Measurements from ENCODE around the gene ASNSD1. TPM values are rescaled to one million over a fixed set of nuclear protein-coding genes. Genes with fewer than 3 reads are reported as not detected.

The ASNSD1 gene
- total and polyA plus RNA-seq, 2 of the 13 experiments (the other 11 are each of a cell fraction or from before 2014, with no cell fraction given) = 35.1 to 96.6 TPM

GRCh38 chr2:189635353-189635752 lies 25.9 kb upstream of the ASNSD1 start:
- ChIA-PET POLR2A (no interaction called here), CTCF (ENCODE audit: low intra/inter-chr PET ratio, low total read pairs) (no interaction called here)
- no peak for FAIRE-seq
- 10% methylated on average over 2 of the region's 2 CpGs for WGBS (ENCODE audit: low lambda C conversion rate)
- no peaks in the 10 kb centered on the region for H3K9me3 ChIP-seq (ENCODE audit: low read length)
- H4K20me1 ChIP-seq (ENCODE audit: insufficient read depth, low read length) = no peaks in the 10 kb centered on the region
- intact Hi-C loops (cut with micrococcal nuclease; ENCODE audit: unreplicated experiment) (no loop called here), in situ Hi-C loops (cut with HindIII; ENCODE audit: extremely low pct_ligation_motif_present, low pct_unique_long_range_greater_than_20kb) (no loop called here)
- no peaks in the 10 kb centered on the region for H3K27me3 ChIP-seq (ENCODE audit: control insufficient read depth in 1 of 2, insufficient read depth in 2 of 2, low read length in 2 of 2)
- no peak overlapping the region for H3K9ac ChIP-seq (ENCODE audit: insufficient read depth, low read depth, low read length)
- BruUV-seq (replicated peaks) = no TSS peak
- no peak overlapping the region for H3K4me3 ChIP-seq (replicated peaks in 1 of 3; ENCODE audit: insufficient read depth in 1 of 3, low read depth in 2 of 3, low read length in 3 of 3)
- no peak for DNase-seq (ENCODE audit: low spot score)
- TF ChIP-seq TEAD3 (CRISPR knock-in tag; optimal IDR thresholded peaks at IDR 0.05; ENCODE audit: borderline replicate concordance) (no peak), RBM39 (IDR thresholded peaks at IDR 0.05; ENCODE audit: low read depth, low read length, poor library complexity, severe bottlenecking) (no peak), MIXL1 (CRISPR knock-in tag; IDR thresholded peaks at IDR 0.05) (no peak)
- TF ChIP-seq, protein P1, sequence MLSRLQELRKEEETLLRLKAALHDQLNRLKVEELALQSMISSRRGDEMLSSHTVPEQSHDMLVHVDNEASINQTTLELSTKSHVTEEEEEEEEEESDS (CRISPR knock-in tag; IDR thresholded peaks at IDR 0.05; ENCODE audit: borderline replicate concordance) = no peak
- H3K36me3 ChIP-seq (replicated peaks in 1 of 2; ENCODE audit: control insufficient read depth in 1 of 2, insufficient read depth in 2 of 2, low read length in 2 of 2) = no peaks in the 10 kb centered on the region
- no peak for ATAC-seq
- H2AFZ ChIP-seq (ENCODE audit: low read length) = no peak overlapping the region
- no peak overlapping the region for H3K27ac ChIP-seq (ENCODE audit: extremely low read length, insufficient read depth, low read length)
- no peak overlapping the region for H3K4me2 ChIP-seq (ENCODE audit: low read depth, low read length)
- no peaks in the 10 kb centered on the region for H3K79me2 ChIP-seq (ENCODE audit: insufficient read depth, low read length)
- no peaks in the 10 kb centered on the region for H3K4me1 ChIP-seq (ENCODE audit: insufficient read depth, low read length)

DNA sequence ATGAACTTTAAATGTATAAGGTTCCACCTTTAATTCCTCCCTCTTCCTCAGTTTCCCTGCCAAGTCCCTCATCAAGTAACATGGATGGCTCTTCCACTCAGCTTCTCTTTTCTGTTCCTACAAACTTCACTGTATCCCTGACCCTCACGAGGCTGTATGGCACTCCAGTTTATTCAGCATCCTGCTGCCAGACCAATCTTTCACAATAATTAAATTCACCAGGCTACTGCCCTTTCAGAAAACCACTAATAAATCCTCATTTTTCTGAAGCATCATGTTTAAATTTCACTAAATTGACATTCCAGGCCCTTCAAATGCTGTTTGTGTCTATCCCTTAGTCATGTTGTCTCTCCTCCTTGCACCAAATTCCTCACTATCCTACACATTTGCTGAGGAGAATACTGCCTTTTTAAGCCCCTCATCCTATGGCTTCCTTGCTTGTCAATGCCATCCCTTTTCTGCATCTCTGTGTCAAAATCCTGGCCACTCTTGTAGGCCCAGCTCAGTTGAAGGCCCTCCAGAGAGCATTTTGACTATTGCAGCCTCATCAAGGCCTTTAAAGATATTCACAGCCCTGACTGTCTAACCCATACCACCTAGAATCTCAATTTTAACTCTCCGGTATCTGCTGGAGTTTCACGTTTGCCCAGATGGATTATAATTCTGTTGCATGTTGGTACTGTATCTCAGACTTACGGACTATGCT lies 22.8 kb upstream of the ASNSD1 start:
- WGBS (ENCODE audit: low lambda C conversion rate) = 53% methylated on average over 4 of the region's 4 CpGs
- intact Hi-C loops (cut with micrococcal nuclease; ENCODE audit: unreplicated experiment) = no loop called here
- FAIRE-seq (no peak), ATAC-seq (peak; percentile 69), DNase-seq (ENCODE audit: low spot score) (no peak)
- in situ Hi-C loops (cut with HindIII; ENCODE audit: extremely low pct_ligation_motif_present, low pct_unique_long_range_greater_than_20kb) = no loop called here
- Histone ChIP-seq H4K20me1 (ENCODE audit: insufficient read depth, low read length) (no peaks in the 10 kb centered on the region), H3K79me2 (ENCODE audit: insufficient read depth, low read length) (no peaks in the 10 kb centered on the region), H3K27me3 (ENCODE audit: control insufficient read depth in 1 of 2, insufficient read depth in 2 of 2, low read length in 2 of 2) (no peaks in the 10 kb centered on the region), H3K27ac (ENCODE audit: extremely low read length, insufficient read depth, low read length) (no peak overlapping the region), H3K9ac (ENCODE audit: insufficient read depth, low read depth, low read length) (no peak overlapping the region), H2AFZ (ENCODE audit: low read length) (no peak overlapping the region), H3K4me3 (replicated peaks in 1 of 3; ENCODE audit: insufficient read depth in 1 of 3, low read depth in 2 of 3, low read length in 3 of 3) (no peak overlapping the region), H3K9me3 (ENCODE audit: low read length) (no peaks in the 10 kb centered on the region), H3K4me1 (ENCODE audit: insufficient read depth, low read length) (no peaks in the 10 kb centered on the region), H3K4me2 (ENCODE audit: low read depth, low read length) (no peak overlapping the region), H3K36me3 (replicated peaks in 1 of 2; ENCODE audit: control insufficient read depth in 1 of 2, insufficient read depth in 2 of 2, low read length in 2 of 2) (no peaks in the 10 kb centered on the region)
- no TSS peak for BruUV-seq (replicated peaks)
- POLR2A ChIA-PET = no interaction called here
- CTCF ChIA-PET (ENCODE audit: low intra/inter-chr PET ratio, low total read pairs) = no interaction called here
- TF ChIP-seq ZBTB4 (CRISPR knock-in tag; IDR thresholded peaks at IDR 0.05; ENCODE audit: borderline replicate concordance) (no peak), ZNF232 (CRISPR knock-in tag; IDR thresholded peaks at IDR 0.05; ENCODE audit: borderline replicate concordance) (no peak), ISX (CRISPR knock-in tag; conservative IDR thresholded peaks at IDR 0.05) (no peak), ZMYM4 (CRISPR knock-in tag; IDR thresholded peaks at IDR 0.05) (no peak), ZNF644 (CRISPR knock-in tag; IDR thresholded peaks at IDR 0.05; ENCODE audit: low read depth) (no peak), E2F1 (CRISPR knock-in tag; IDR thresholded peaks at IDR 0.05) (no peak), PLRG1 (conservative IDR thresholded peaks at IDR 0.05) (no peak), MTA1 (CRISPR knock-in tag; IDR thresholded peaks at IDR 0.05; ENCODE audit: borderline replicate concordance) (no peak)

Data from HepG2 (cell line).